ENCODE results near the gene GPATCH2L. TPM values are rescaled to one million over a fixed set of nuclear protein-coding genes. Genes with fewer than 3 reads are reported as not detected.

Gene GPATCH2L
- total RNA-seq, 4 donors from 2014 or later: 42.3 to 180 (median 60.9) TPM

DNA sequence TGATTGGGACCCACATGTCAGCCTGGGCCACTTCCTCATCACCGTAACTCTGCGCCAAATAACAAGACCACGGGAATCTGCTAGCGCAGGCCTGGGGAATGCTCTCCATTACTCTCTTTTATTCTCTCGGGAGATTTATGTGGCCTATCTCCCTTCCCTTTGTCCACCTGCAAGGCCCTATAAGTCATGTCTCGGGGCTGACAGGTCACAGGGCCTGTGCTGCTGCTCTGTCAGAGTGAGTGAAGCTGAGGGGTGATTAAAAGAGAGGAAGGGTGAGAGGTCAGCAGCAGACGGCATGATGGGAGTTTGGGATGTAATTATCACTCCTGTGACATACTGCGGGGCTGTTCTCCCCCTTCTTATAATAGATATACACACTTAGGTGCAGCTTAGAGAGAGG lies 26.2 kb upstream of the GPATCH2L start:
- WGBS, 2 donors (ENCODE audit: low coverage in 1 of 2): 49 to 64% methylated on average over 4 to 8 of the region's 8 CpGs
- no peaks in the 10 kb centered on the region for H3K9me3 ChIP-seq
- no peak for TF ChIP-seq POLR2A (IDR thresholded peaks at IDR 0.05)
- TF ChIP-seq, protein P1, sequence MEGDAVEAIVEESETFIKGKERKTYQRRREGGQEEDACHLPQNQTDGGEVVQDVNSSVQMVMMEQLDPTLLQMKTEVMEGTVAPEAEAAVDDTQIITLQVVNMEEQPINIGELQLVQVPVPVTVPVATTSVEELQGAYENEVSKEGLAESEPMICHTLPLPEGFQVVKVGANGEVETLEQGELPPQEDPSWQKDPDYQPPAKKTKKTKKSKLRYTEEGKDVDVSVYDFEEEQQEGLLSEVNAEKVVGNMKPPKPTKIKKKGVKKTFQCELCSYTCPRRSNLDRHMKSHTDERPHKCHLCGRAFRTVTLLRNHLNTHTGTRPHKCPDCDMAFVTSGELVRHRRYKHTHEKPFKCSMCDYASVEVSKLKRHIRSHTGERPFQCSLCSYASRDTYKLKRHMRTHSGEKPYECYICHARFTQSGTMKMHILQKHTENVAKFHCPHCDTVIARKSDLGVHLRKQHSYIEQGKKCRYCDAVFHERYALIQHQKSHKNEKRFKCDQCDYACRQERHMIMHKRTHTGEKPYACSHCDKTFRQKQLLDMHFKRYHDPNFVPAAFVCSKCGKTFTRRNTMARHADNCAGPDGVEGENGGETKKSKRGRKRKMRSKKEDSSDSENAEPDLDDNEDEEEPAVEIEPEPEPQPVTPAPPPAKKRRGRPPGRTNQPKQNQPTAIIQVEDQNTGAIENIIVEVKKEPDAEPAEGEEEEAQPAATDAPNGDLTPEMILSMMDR (IDR thresholded peaks at IDR 0.05): no peak
- no peak for TF ChIP-seq EP300 (IDR thresholded peaks at IDR 0.05; ENCODE audit: low read depth)
- no peak for TF ChIP-seq POLR2AphosphoS5 (IDR thresholded peaks at IDR 0.05)
- H3K27me3 ChIP-seq: peaks cover 12% of the 10 kb centered on the region
- in situ Hi-C loops (cut with MboI; ENCODE audit: low pct_ligation_motif_present in 1 of 4, low pct_unique_long_range_greater_than_20kb in 1 of 4, low sequenced_read_pairs in 3 of 4) (no loop called here), intact Hi-C loops (cut with DNase I; ENCODE audit: low total_unique reads) (no loop called here)
- no peaks in the 10 kb centered on the region for H3K36me3 ChIP-seq
- H3K4me1 ChIP-seq: no peaks in the 10 kb centered on the region
- no peak for DNase-seq
- H3K4me3 ChIP-seq: no peak overlapping the region
- no peak overlapping the region for H3K27ac ChIP-seq

DNA sequence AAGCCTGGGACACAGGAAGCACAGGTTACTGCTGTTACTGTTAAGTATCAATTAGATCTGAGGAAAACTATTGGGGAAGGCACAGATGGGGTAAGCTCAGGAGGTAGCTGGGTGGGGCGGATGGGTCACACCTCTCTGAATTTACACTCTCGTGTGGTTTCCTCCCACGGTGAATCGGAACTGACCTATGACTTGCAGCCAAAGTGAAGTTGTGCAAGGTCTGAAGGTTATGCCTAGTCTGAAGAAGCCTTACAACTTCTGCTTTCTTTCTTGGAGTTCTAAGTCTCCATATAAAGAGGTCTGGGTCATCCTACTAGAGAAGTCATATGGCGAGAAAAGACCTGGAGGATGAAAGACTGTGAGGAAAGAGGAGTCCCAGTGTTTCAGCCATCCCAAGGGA lies 25.6 kb upstream of the GPATCH2L start:
- Histone ChIP-seq H3K27me3 (peaks cover 17% of the 10 kb centered on the region), H3K36me3 (no peaks in the 10 kb centered on the region), H3K4me3 (no peak overlapping the region), H3K4me1 (no peaks in the 10 kb centered on the region), H3K27ac (no peak overlapping the region), H3K9me3 (no peaks in the 10 kb centered on the region)
- DNase-seq: no peak
- TF ChIP-seq, protein P1 (IDR thresholded peaks at IDR 0.05): no peak
- TF ChIP-seq POLR2A (IDR thresholded peaks at IDR 0.05) (no peak), POLR2AphosphoS5 (IDR thresholded peaks at IDR 0.05) (no peak), EP300 (IDR thresholded peaks at IDR 0.05; ENCODE audit: low read depth) (no peak)
- intact Hi-C loops (cut with DNase I; ENCODE audit: low total_unique reads) (no loop called here), in situ Hi-C loops (cut with MboI; ENCODE audit: low pct_ligation_motif_present in 1 of 4, low pct_unique_long_range_greater_than_20kb in 1 of 4, low sequenced_read_pairs in 3 of 4) (no loop called here)
- 73 to 84% methylated on average over 4 to 5 of the region's 5 CpGs for WGBS, 2 donors (ENCODE audit: low coverage in 1 of 2)

DNA sequence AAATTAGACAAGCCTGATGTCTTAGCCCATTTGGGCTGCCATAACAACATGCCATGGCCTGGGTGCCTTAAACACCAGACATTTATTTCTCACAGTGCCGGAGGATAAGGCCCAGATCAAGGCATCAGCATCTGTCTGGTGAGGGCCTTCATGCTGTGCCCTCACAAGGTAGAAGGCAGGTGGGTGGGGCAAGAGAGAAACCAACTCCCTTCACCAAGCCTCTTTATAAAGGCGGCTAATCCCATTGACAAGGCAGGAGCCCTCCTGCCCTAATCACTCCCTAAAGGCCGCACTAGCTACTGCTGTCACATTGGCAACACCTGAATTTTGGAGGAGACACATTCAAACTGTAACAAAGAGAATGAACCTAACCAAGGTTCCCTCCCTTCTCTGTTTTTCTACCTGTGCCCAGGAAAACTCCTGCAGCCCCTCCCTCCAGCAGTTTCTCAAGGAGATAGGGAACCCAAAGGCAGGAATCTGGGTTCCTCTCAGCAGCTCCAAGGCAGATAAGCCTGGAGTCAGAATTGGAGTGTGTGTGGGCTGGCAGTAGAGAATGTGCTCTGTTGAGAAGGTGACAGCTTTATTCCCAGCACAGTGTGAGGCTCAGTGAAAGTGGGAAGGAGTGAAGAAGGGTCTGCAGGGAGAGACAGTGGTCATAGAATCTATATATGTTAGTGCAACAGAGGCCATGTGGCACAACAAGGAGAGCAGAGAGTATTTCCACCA lies 21.7 kb upstream of the GPATCH2L start:
- Histone ChIP-seq H3K4me1 (no peaks in the 10 kb centered on the region), H3K4me3 (no peak overlapping the region), H3K27ac (no peak overlapping the region), H3K27me3 (peaks cover 37% of the 10 kb centered on the region), H3K9me3 (no peaks in the 10 kb centered on the region), H3K36me3 (no peaks in the 10 kb centered on the region)
- intact Hi-C loops (cut with DNase I; ENCODE audit: low total_unique reads) (no loop called here), in situ Hi-C loops (cut with MboI; ENCODE audit: low pct_ligation_motif_present in 1 of 4, low pct_unique_long_range_greater_than_20kb in 1 of 4, low sequenced_read_pairs in 3 of 4) (no loop called here)
- no peak for DNase-seq
- TF ChIP-seq POLR2A (IDR thresholded peaks at IDR 0.05) (no peak), EP300 (IDR thresholded peaks at IDR 0.05; ENCODE audit: low read depth) (no peak), POLR2AphosphoS5 (IDR thresholded peaks at IDR 0.05) (no peak)
- TF ChIP-seq, protein P1 (IDR thresholded peaks at IDR 0.05): no peak
- WGBS, 2 donors (ENCODE audit: low coverage in 1 of 2): 68% methylated on average over 2 of the region's 3 CpGs; no CpG with 5 or more reads in 1 of the 2 donors

DNA sequence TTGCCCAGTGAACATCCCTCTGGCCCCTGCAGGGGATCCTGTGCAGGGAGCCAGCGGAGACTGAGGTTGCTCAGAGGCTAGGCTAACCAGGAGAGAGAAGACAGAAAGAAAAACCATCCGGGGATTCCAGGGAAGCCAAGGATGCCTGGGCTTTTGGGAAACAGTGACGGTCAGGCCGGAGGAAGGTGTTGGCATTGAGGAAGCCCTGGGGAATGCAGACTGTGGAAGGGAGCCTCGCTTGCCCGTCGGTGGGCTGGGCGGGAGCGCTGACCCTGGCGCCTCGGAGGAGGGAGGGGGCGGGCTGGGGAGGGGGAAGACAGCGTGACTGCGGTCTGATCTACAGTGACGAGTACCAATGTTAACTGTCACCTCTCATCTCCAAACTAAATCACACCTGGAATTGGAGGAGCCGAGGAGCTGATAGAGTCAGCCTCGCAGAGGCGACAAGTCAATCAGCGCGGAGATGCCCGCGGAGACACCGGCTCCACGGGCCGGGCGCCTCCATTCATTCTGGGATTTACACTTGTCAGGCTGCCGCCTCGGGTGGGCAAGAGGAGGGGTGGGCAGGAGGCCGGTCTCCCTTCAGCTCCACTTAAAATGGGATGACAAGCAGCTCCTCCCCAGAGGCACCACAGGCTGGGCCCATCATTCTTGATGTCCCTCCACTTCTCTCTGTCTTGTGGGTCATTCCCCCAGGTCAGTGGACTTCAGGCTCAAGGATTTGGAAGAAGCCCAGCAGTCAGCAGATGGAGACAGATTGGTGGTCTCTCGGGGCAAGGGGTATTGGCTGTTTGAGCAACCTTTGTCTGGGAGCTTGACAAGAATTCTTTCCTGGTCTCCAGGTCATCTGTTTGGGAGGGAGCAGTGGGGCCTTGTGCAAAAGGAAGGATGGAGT lies 20.4 kb upstream of the GPATCH2L start:
- TF ChIP-seq EP300 (IDR thresholded peaks at IDR 0.05; ENCODE audit: low read depth): no peak
- no peak for TF ChIP-seq POLR2AphosphoS5 (IDR thresholded peaks at IDR 0.05)
- no peak for TF ChIP-seq POLR2A (IDR thresholded peaks at IDR 0.05)
- TF ChIP-seq, protein P1 (IDR thresholded peaks at IDR 0.05): no peak
- H3K4me3 ChIP-seq: no peak overlapping the region
- DNase-seq: no peak
- H3K27me3 ChIP-seq: peaks cover 49% of the 10 kb centered on the region
- no peaks in the 10 kb centered on the region for H3K9me3 ChIP-seq
- H3K4me1 ChIP-seq: no peaks in the 10 kb centered on the region
- H3K27ac ChIP-seq: no peak overlapping the region
- H3K36me3 ChIP-seq: no peaks in the 10 kb centered on the region
- WGBS, 2 donors (ENCODE audit: low coverage in 1 of 2): 36% methylated on average over 28 of the region's 30 CpGs; no CpG with 5 or more reads in 1 of the 2 donors
- intact Hi-C loops (cut with DNase I; ENCODE audit: low total_unique reads): no loop called here
- in situ Hi-C loops (cut with MboI; ENCODE audit: low pct_ligation_motif_present in 1 of 4, low pct_unique_long_range_greater_than_20kb in 1 of 4, low sequenced_read_pairs in 3 of 4): no loop called here
